Endodermal cell (in vitro differentiated cells): Measurements from ENCODE around the gene ARL6IP1. TPM values are rescaled to one million over a fixed set of nuclear protein-coding genes. Genes with fewer than 3 reads are reported as not detected.

Experiments used
- DNase-seq: peaks from one replicate; pipeline ENCODE4 v3.0.0-alpha.2; 2017
- H3K27ac ChIP-seq: 2 replicates; pipeline ENCODE4 v1.5.1; 2013; ENCODE audit warnings: mild to moderate bottlenecking, low read depth, low read length, moderate library complexity
- H3K27me3 ChIP-seq: 2 replicates; pipeline ENCODE4 v1.6.1; 2013; ENCODE audit warnings: mild to moderate bottlenecking, low read length, moderate library complexity; ENCODE audit not compliant: insufficient read depth, control insufficient read depth, poor library complexity, severe bottlenecking
- H3K36me3 ChIP-seq: 2 replicates; pipeline ENCODE4 v1.7.0; 2013; ENCODE audit warnings: mild to moderate bottlenecking, low read length, moderate library complexity; ENCODE audit not compliant: control insufficient read depth, insufficient read depth
- H3K4me1 ChIP-seq: one replicate; pipeline ENCODE4 v1.7.0; 2013; ENCODE audit warnings: low read length; ENCODE audit not compliant: control insufficient read depth, insufficient read depth
- H3K4me3 ChIP-seq: 2 replicates; pipeline ENCODE4 v1.5.1; 2013; ENCODE audit warnings: mild to moderate bottlenecking, low read length, moderate library complexity
- H3K9ac ChIP-seq: 2 replicates; pipeline ENCODE4 v1.6.1; 2013; ENCODE audit warnings: mild to moderate bottlenecking, low read length, moderate library complexity; ENCODE audit not compliant: poor library complexity, severe bottlenecking; ENCODE audit errors: extremely low read depth
- H3K9me3 ChIP-seq: 2 replicates; pipeline ENCODE4 v1.6.1; 2013; ENCODE audit warnings: mild to moderate bottlenecking, low read length, moderate library complexity; ENCODE audit not compliant: control insufficient read depth
- H3K27ac Mint-ChIP-seq: 2 replicates; pipeline ENCODE4 v1.8.0; 2020; ENCODE audit warnings: mixed read lengths
- H3K27me3 Mint-ChIP-seq: 2 replicates; pipeline ENCODE4 v1.8.0; 2021; ENCODE audit warnings: mild to moderate bottlenecking, mixed read lengths; ENCODE audit not compliant: insufficient read depth
- H3K36me3 Mint-ChIP-seq: 2 replicates; pipeline ENCODE4 v1.8.0; 2020; ENCODE audit warnings: low read depth, mixed read lengths
- H3K4me1 Mint-ChIP-seq: 2 replicates; pipeline ENCODE4 v1.8.0; 2020; ENCODE audit warnings: mixed read lengths
- H3K4me3 Mint-ChIP-seq: 2 replicates; pipeline ENCODE4 v1.8.0; 2020; ENCODE audit warnings: mild to moderate bottlenecking, moderate library complexity, mixed read lengths
- H3K9me3 Mint-ChIP-seq: 2 replicates; pipeline ENCODE4 v1.8.0; 2020; ENCODE audit warnings: mild to moderate bottlenecking, mixed read lengths
- WGBS, 2 experiments: methylation state at CpG; one replicate each; pipeline versions ENCODE4 v1.1.5 to v1.1.7; 2013; ENCODE audit warnings: missing lambda C conversion rate in 2 of 2, mixed read lengths in 1 of 2; ENCODE audit not compliant: insufficient coverage in 1 of 2, insufficient read length in 1 of 2; 5-methylcytosine and 5-hydroxymethylcytosine counted together
- total RNA-seq, 2 donors: library from RNA; stranded (reverse); fragmentation: NEBNext Ultra II Directional in 1 of 2; extraction: Animal tissue kit (Norgen Biotek cat#: 25700) in 1 of 2; gene quantifications; 2 replicates in 1 of 2; 3 replicates in 1 of 2; pipeline ENCODE4 v1.2.1, GENCODE V29; 2021
- TF ChIP-seq, protein P1 (sequence below): fragments of 200-600 bp; sonication (generic); conservative IDR thresholded peaks from 2 replicates; pipeline ENCODE4 v1.5.0; 2021; ENCODE audit warnings: antibody characterized with exemption, mild to moderate bottlenecking

Gene ARL6IP1
- total RNA-seq, 2 donors from 2014 or later = 331 to 334 TPM

DNA sequence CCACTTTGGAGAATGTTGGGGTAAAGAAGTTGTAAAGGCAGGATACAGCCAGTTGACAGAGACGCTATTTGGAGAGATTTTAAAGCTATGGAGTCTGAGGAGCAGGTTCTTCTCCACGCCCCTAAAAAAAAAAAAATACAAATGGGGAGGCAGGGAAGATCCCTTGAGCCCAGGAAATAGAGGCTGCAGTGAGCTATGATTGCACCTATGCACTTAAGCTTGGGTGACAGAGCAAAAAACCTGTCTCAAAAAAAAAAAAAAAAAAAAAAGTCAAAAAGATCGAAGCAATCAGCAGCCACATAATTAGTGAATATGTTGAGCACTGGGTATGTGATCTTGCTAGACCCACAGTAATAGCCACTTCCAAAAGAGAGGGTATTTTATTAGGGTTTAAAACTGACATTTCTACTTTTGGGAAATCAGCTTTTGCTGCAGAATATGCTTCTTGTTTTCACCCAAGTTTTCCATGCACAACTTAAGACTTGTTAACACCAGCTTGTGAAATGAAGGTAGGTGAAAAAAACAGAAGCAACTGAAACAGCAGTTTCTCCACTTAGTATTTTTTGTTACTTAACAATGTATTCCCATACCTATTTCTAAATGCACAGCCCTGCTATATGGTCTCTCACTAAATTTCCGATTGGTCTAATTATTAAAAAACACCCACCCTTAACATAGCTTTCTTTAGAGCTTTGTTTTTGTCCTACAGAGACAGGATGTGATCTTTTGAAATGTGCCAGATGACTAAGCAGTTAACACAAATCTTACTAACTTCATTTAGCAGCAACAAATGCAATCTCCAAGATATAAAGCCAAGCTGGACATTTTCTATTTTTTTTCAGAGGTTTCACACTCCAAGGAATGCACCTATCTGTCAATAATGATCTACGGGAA, 2.5 kb upstream of the ARL6IP1 start:
- Mint-ChIP-seq H3K4me1 (peaks cover 57% of the 10 kb centered on the region), H3K27ac (peak overlapping the region; percentile 93), H3K27me3 (no peaks in the 10 kb centered on the region), H3K9me3 (peaks cover 2% of the 10 kb centered on the region), H3K36me3 (peaks cover 24% of the 10 kb centered on the region), H3K4me3 (no peak overlapping the region)
- TF ChIP-seq, protein P1, sequence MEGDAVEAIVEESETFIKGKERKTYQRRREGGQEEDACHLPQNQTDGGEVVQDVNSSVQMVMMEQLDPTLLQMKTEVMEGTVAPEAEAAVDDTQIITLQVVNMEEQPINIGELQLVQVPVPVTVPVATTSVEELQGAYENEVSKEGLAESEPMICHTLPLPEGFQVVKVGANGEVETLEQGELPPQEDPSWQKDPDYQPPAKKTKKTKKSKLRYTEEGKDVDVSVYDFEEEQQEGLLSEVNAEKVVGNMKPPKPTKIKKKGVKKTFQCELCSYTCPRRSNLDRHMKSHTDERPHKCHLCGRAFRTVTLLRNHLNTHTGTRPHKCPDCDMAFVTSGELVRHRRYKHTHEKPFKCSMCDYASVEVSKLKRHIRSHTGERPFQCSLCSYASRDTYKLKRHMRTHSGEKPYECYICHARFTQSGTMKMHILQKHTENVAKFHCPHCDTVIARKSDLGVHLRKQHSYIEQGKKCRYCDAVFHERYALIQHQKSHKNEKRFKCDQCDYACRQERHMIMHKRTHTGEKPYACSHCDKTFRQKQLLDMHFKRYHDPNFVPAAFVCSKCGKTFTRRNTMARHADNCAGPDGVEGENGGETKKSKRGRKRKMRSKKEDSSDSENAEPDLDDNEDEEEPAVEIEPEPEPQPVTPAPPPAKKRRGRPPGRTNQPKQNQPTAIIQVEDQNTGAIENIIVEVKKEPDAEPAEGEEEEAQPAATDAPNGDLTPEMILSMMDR = no peak
- peak overlapping the region; percentile 19 for H3K4me3 ChIP-seq
- WGBS, 2 experiments = 88 to 100% methylated on average over 1 to 5 of the region's 5 CpGs
- peaks cover 21% of the 10 kb centered on the region for H3K4me1 ChIP-seq
- H3K36me3 ChIP-seq = peaks cover 36% of the 10 kb centered on the region
- H3K27me3 ChIP-seq = no peaks in the 10 kb centered on the region
- no peak for DNase-seq
- peak overlapping the region; percentile 4 for H3K27ac ChIP-seq
- H3K9me3 ChIP-seq = peaks cover 9% of the 10 kb centered on the region
- H3K9ac ChIP-seq = peak overlapping the region; percentile 24

DNA sequence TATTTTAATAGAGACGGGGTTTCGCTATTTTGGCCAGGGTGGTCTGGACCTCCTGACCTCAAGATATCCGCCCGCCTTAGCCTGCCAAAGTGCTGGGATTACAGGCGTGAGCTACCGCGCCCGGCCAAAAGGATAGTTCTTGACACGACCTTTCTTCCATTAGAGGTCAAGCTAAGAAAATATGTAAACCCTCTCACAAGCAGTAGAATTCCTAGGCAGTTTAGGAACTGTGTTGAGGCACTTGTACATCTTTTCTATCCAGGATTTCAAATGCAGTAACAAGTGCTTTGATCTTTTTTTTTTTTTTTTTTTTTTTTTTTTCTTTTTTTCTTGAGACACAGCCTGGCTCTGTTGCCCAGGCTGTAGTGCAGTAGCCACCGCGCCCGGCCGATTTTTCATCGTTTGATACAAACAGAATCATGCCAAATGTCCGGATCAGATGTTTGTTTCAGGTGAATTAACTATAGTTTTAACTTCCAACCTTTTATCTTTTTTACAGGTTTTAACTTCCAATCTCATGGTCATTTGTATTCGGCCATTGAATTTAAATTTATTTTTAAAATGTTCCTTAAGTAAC, 1.5 kb upstream of the ARL6IP1 start:
- no peak for DNase-seq
- Histone ChIP-seq H3K27me3 (no peaks in the 10 kb centered on the region), H3K36me3 (peaks cover 36% of the 10 kb centered on the region), H3K9ac (no peak overlapping the region), H3K4me1 (peaks cover 21% of the 10 kb centered on the region), H3K4me3 (no peak overlapping the region), H3K9me3 (no peaks in the 10 kb centered on the region), H3K27ac (no peak overlapping the region)
- Mint-ChIP-seq H3K4me3 (peak overlapping the region; percentile 97), H3K4me1 (peaks cover 57% of the 10 kb centered on the region), H3K27ac (peak overlapping the region; percentile 71), H3K36me3 (peaks cover 22% of the 10 kb centered on the region), H3K9me3 (peaks cover 2% of the 10 kb centered on the region), H3K27me3 (no peaks in the 10 kb centered on the region)
- TF ChIP-seq, protein P1 = no peak
- WGBS, 2 experiments = 96 to 97% methylated on average over 9 to 14 of the region's 16 CpGs

DNA sequence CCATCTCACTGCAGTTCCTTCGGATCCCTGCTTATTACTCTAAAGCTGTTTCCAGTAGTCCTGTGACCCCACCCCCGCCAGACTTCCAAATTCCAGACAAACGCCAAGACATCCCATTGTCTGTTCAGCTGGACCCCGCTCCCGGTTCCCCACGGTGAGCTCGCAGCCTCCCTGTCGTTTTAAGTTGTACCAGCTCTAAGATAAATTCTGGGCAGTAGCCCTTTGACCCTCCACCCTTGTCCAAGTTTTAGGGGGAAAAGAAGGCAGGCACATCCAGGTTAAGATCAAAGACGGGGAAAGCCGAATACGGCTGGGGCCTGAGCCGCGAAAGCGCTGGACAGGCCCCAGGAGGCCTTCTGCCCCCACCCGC, 589 bp downstream of the ARL6IP1 start:
- Histone ChIP-seq H3K9ac (peak overlapping the region; percentile 93), H3K4me1 (peaks cover 13% of the 10 kb centered on the region), H3K4me3 (peak overlapping the region; percentile 96), H3K9me3 (no peaks in the 10 kb centered on the region), H3K36me3 (peaks cover 48% of the 10 kb centered on the region), H3K27me3 (no peaks in the 10 kb centered on the region), H3K27ac (peak overlapping the region; percentile 81)
- H3K4me3 Mint-ChIP-seq = peak overlapping the region; percentile 97
- TF ChIP-seq, protein P1 = no peak
- WGBS, 2 experiments = 0% methylated on average over 8 to 15 of the region's 15 CpGs
- H3K27me3 Mint-ChIP-seq = no peaks in the 10 kb centered on the region
- DNase-seq = peak; percentile 62
- H3K4me1 Mint-ChIP-seq = peaks cover 40% of the 10 kb centered on the region
- peaks cover 2% of the 10 kb centered on the region for H3K9me3 Mint-ChIP-seq
- peak overlapping the region; percentile 93 for H3K27ac Mint-ChIP-seq
- H3K36me3 Mint-ChIP-seq = peaks cover 30% of the 10 kb centered on the region
